ENCODE results near the gene GAS2L1.

DNA sequence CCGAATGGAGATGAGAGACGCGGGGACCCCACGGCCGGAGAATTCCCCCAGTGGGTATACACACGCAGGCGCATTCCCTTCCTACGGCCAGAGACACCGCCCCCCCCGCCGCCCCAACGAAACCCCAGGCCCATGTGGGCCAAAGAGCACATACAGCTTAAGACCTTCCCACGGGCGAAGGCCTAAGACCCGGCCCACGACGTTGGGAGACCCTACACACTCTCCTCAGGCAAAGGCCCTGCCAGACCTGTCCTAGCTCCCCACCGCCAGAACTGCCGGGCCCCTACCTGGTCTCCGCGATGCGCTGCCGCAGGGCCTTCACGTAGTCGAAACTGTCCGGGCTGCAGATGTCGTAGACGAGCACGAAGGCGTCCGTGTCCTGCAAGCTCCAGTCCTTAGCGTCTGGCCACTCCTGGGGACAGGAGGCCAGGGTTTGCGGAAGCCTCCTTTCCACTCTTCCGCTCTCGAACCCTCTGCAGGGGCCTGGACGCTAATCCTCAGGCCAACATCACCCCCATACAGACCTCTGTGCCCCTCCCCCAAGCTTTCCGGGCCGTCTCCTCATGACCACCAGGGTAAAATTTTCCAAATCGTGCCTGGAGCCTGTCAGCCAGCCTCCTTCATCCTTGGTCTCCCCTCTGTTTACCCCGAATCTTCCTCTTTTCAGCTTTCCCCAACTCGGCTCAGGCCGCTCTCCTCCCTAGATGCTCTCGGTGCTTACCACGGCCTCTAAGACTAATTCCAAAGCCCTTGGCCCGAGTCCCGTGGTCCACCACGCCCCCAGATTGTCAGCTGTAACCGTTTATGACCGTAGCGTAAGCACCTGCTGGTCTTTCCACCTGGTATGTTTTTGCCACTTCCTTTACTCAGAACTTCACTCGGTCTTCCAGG lies 7.4 kb downstream of the GAS2L1 start:
- TF ChIP-seq POLR2AphosphoS5 (IDR thresholded peaks at IDR 0.05; ENCODE audit: borderline replicate concordance, low read depth, low read length) = no peak
- no peak for TF ChIP-seq EZH2 (IDR thresholded peaks at IDR 0.05)
- TF ChIP-seq FOXP2 (optimal IDR thresholded peaks at IDR 0.05; ENCODE audit: control extremely low read depth, extremely low read length, insufficient read depth) = no peak
